Naive thymus-derived CD4-positive, alpha-beta T cell (primary cell): ENCODE results near the gene NME3. TPM values are rescaled to one million over a fixed set of nuclear protein-coding genes. Genes with fewer than 3 reads are reported as not detected.

Experiments used
- ATAC-seq: fragments of 150-1000 bp; cut with Tn5 transposase; 2 replicates; pipeline ENCODE4 v1.10.0; 2021; ENCODE audit warnings: mild to moderate bottlenecking, moderate library complexity
- CTCF ChIA-PET: fragments of 350-600 bp; sonication (Branson Sonifier 250); formaldehyde crosslinking; loops from one replicate; lab custom pipeline; 2021; ENCODE audit warnings: antibody characterized with exemption; lab: Charles Lee
- POLR2A ChIA-PET: fragments of 350-600 bp; sonication (Branson Sonifier 250); formaldehyde crosslinking; loops from one replicate; lab custom pipeline; 2021; ENCODE audit warnings: antibody characterized with exemption, inconsistent platforms; lab: Charles Lee
- DNase-seq, 9 donors: peaks; one replicate each; pipeline versions ENCODE4 v3.0.0 to v3.0.0-alpha.2; 2020 to 2022; ENCODE audit warnings: mixed read lengths in 1 of 9
- H3K27ac ChIP-seq: one replicate; pipeline ENCODE4 v1.7.0; 2013; ENCODE audit warnings: mild to moderate bottlenecking, low read depth, low read length, moderate library complexity
- H3K27me3 ChIP-seq, 2 donors: one replicate each; pipeline ENCODE4 v1.7.0; 2013; ENCODE audit warnings: low read length in 2 of 2, mild to moderate bottlenecking in 2 of 2, moderate library complexity in 2 of 2; ENCODE audit not compliant: control insufficient read depth in 2 of 2, insufficient read depth in 2 of 2
- H3K36me3 ChIP-seq, 3 experiments: 1 replicate in 2 of 3; 2 replicates in 1 of 3; pipeline ENCODE4 v1.7.0; 2013; ENCODE audit warnings: low read length in 3 of 3, mild to moderate bottlenecking in 3 of 3, moderate library complexity in 1 of 3; ENCODE audit not compliant: insufficient read depth in 3 of 3, control insufficient read depth in 2 of 3
- H3K4me1 ChIP-seq, 2 donors: one replicate each; pipeline ENCODE4 v1.7.0; 2013; ENCODE audit warnings: low read length in 2 of 2, mild to moderate bottlenecking in 2 of 2, moderate library complexity in 1 of 2; ENCODE audit not compliant: control insufficient read depth in 2 of 2, insufficient read depth in 2 of 2
- H3K4me3 ChIP-seq: 2 replicates; pipeline ENCODE4 v1.7.0; 2013; ENCODE audit warnings: mild to moderate bottlenecking, low read length
- H3K9me3 ChIP-seq, 3 experiments: 1 replicate in 2 of 3; 2 replicates in 1 of 3; pipeline ENCODE4 v1.7.0; 2013; ENCODE audit warnings: low read length in 3 of 3; ENCODE audit not compliant: control insufficient read depth in 2 of 3
- H3K27ac Mint-ChIP-seq, 9 donors: one replicate each; pipeline ENCODE4 v1.8.0; 2020 to 2022; ENCODE audit warnings: mixed read lengths in 9 of 9, mild to moderate bottlenecking in 8 of 9, moderate library complexity in 5 of 9, inconsistent platforms in 2 of 9
- H3K27me3 Mint-ChIP-seq, 5 donors: one replicate each; pipeline ENCODE4 v1.8.0; 2021 to 2022; ENCODE audit warnings: mixed read lengths in 5 of 5, mild to moderate bottlenecking in 1 of 5
- H3K36me3 Mint-ChIP-seq, 5 donors: one replicate each; pipeline ENCODE4 v1.8.0; 2020 to 2022; ENCODE audit warnings: mixed read lengths in 5 of 5, mild to moderate bottlenecking in 3 of 5, inconsistent platforms in 1 of 5
- H3K4me1 Mint-ChIP-seq, 7 donors: one replicate each; pipeline ENCODE4 v1.8.0; 2020 to 2022; ENCODE audit warnings: mixed read lengths in 7 of 7, mild to moderate bottlenecking in 3 of 7, inconsistent platforms in 1 of 7
- H3K4me3 Mint-ChIP-seq, 10 donors: one replicate each; pipeline ENCODE4 v1.8.0; 2020 to 2022; ENCODE audit warnings: mild to moderate bottlenecking in 10 of 10, mixed read lengths in 10 of 10, moderate library complexity in 6 of 10, inconsistent platforms in 2 of 10
- H3K9me3 Mint-ChIP-seq, 11 donors: one replicate each; pipeline ENCODE4 v1.8.0; 2020 to 2022; ENCODE audit warnings: mixed read lengths in 11 of 11, mild to moderate bottlenecking in 4 of 11, inconsistent platforms in 1 of 11, moderate library complexity in 1 of 11
- intact Hi-C, 2 donors: fragments of 100-400 bp; cut with micrococcal nuclease; formaldehyde crosslinking; loops; one replicate each; pipeline ENCODE4 v1.15.1; 2023
- polyA plus RNA-seq, 2 donors: library from polyadenylated mRNA; unstranded; fragments of 300-500 nt; fragmentation: Illumina TruSeq; gene quantifications; one replicate each; pipeline ENCODE4 v1.2.3, GENCODE V29; 2021
- total RNA-seq, 6 experiments: library from RNA in 5 of 6; stranded (reverse) in 5 of 6; gene quantifications; 1 replicate in 5 of 6; 2 replicates in 1 of 6; pipeline ENCODE4 v1.2.3 and lab custom pipeline; 2021 to 2026

The NME3 gene
- total and polyA plus RNA-seq, 7 experiments from 2014 or later, result 49.4 to 81.5 (median 70.6) TPM

DNA sequence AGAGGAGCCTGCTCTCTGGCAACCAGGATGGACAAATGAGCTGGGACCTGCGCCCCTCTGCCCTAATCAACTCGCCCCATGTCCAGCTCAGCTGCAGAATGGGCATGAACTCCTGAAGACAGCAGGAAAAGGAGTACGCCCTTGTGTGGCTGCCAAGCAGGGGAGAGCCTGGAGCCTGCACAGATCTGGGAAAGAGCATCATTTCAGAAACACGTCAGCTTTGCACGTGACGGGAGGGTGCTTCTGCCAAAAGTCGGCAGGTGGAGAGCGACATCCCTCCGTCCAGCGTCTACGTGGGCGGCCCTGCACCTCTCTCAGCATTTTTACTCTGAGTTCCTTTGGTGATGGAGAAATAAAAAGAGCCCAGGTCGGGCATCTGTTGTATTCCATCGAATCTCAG, 18.5 kb downstream of the NME3 start:
- Mint-ChIP-seq H3K36me3 (peaks cover 0 to 22% (median 0%) of the 10 kb centered on the region in 5 donors), H3K4me3 (no peak overlapping the region), H3K4me1 (peaks cover 0 to 19% (median 14%) of the 10 kb centered on the region in 7 donors), H3K27me3 (no peaks in the 10 kb centered on the region), H3K9me3 (no peaks in the 10 kb centered on the region), H3K27ac (no peak overlapping the region)
- H3K4me3 ChIP-seq, result no peak overlapping the region
- no peaks in the 10 kb centered on the region for H3K4me1 ChIP-seq
- no peaks in the 10 kb centered on the region for H3K27me3 ChIP-seq
- DNase-seq (no peak), ATAC-seq (no peak)
- ChIA-PET POLR2A (no interaction called here), CTCF (no interaction called here)
- H3K36me3 ChIP-seq, result peaks cover 0 to 66% (median 4%) of the 10 kb centered on the region in 3 experiments
- H3K27ac ChIP-seq, result no peak overlapping the region
- intact Hi-C loops, result no loop called here
- H3K9me3 ChIP-seq, result no peaks in the 10 kb centered on the region

DNA sequence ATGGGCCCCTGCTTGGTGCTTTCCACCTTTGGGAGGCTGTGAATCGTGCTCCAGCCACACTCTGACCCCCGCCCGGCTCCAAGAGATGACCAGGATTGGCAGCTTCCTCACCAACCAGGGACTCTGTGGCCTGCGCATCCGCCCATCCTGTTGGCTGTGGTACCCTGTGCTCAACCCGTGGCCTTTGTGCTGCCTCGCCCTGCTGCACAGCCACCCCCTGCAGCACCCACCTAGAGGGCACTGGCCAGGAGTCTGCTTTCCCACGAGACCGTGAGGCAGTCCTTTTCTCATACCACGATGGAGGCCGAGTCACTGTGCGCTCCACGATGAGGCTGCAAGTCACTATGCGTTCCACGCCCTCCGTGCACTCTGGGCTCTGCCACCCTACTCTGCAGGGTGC, 19.4 kb downstream of the NME3 start:
- ChIA-PET CTCF (no interaction called here), POLR2A (no interaction called here)
- no peak overlapping the region for H3K4me3 ChIP-seq
- no peak overlapping the region for H3K27ac ChIP-seq
- no peak for DNase-seq
- H3K27me3 ChIP-seq, result no peaks in the 10 kb centered on the region
- intact Hi-C loops, result no loop called here
- no peak for ATAC-seq
- H3K36me3 ChIP-seq, result peaks cover 0 to 69% (median 5%) of the 10 kb centered on the region in 3 experiments
- Mint-ChIP-seq H3K4me1 (peaks cover 0 to 12% (median 7%) of the 10 kb centered on the region in 7 donors), H3K27me3 (no peaks in the 10 kb centered on the region), H3K27ac (no peak overlapping the region), H3K9me3 (no peaks in the 10 kb centered on the region), H3K36me3 (peaks cover 0 to 22% (median 0%) of the 10 kb centered on the region in 5 donors), H3K4me3 (no peak overlapping the region)
- no peaks in the 10 kb centered on the region for H3K4me1 ChIP-seq
- no peaks in the 10 kb centered on the region for H3K9me3 ChIP-seq

DNA sequence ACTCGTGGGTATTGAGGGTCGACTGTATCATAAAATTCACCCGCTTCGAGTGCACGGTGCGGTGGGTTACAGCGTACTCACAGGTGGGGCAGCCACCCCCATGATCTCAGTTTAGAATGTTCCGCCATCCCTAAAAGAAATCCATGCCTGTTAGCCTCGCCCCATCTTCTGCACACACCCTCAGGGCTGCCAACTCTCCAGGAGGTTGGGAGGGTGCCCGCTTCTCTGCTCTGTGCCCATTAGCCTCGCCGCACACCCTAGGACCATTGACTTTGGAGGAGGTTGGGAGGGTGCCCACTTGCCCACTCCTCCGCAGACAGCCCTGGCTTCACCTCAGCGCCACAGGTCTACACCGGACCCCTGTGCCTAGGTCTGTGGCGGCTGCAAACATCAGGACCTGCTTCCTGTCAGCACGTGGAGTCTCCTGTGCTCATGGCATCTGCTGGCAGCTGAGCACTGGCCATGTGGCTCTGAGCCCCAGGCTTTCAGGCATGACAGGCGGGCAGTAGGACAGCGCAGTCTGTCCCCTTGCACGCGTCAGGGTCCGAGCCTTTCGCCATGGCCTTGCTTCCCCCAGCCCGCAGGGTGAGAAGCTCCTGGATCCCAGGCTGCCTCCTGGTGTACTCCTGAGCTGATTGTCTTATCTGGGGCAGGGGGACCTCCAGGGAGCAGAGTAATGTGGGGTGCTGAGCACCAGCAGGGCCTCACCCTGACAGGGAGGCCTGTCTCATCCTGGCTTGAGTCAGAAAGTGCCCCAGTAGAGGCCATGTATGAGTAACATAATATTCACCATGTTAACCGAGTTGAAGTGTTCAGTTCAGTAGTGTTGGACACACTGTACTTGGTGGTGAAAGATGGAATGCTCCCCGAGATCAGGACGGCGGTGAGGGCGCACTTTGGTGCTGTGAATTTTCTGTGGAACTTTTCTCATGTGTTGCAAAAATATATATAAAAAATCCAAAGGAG, 21.9 kb downstream of the NME3 start:
- H3K27me3 Mint-ChIP-seq, result no peaks in the 10 kb centered on the region
- H3K4me1 Mint-ChIP-seq, result peaks cover 0 to 3% (median 0%) of the 10 kb centered on the region in 7 donors
- no peak overlapping the region for H3K27ac ChIP-seq
- ChIA-PET CTCF (interaction anchor here (0.7 kb wide), 1 partner anchor 51 kb away, joined by 3 read pairs; no protein-coding TSS in a partner anchor), POLR2A (no interaction called here)
- no peak overlapping the region for H3K4me3 Mint-ChIP-seq
- no peaks in the 10 kb centered on the region for H3K4me1 ChIP-seq
- peaks cover 0 to 25% (median 3%) of the 10 kb centered on the region in 5 donors for H3K36me3 Mint-ChIP-seq
- H3K36me3 ChIP-seq, result peaks cover 5 to 84% (median 5%) of the 10 kb centered on the region in 3 experiments
- DNase-seq, result no peak
- no peak overlapping the region for H3K4me3 ChIP-seq
- H3K27ac Mint-ChIP-seq, result peak overlapping the region in 1 of 9 donors; percentile 56
- no peaks in the 10 kb centered on the region for H3K9me3 ChIP-seq
- intact Hi-C loops, result no loop called here
- no peaks in the 10 kb centered on the region for H3K27me3 ChIP-seq
- ATAC-seq, result no peak
- H3K9me3 Mint-ChIP-seq, result no peaks in the 10 kb centered on the region

DNA sequence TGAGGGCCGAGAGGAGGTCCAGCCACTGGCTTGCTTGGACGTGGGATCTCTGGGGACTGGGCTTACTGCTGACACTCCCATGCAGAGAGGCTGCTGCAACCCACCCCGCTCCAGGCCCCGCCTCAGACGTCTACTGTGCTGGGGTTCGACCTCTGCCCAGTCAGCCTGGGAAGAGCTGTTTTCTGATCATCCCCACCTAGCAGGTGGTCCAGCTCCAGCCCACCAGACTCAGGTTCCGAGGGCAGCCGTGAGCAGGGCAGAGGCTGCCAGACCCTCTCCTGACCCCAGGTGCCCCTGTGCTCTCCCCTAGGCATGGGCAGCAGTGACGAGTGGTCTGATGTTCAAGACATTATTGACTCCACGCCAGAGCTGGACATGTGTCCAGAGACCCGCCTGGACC, 23.4 kb downstream of the NME3 start:
- Mint-ChIP-seq H3K9me3 (no peaks in the 10 kb centered on the region), H3K4me1 (peaks cover 0 to 3% (median 0%) of the 10 kb centered on the region in 7 donors), H3K4me3 (no peak overlapping the region), H3K27me3 (no peaks in the 10 kb centered on the region), H3K27ac (no peak overlapping the region), H3K36me3 (peaks cover 0 to 25% (median 3%) of the 10 kb centered on the region in 5 donors)
- Histone ChIP-seq H3K4me3 (no peak overlapping the region), H3K36me3 (peaks cover 5 to 91% (median 5%) of the 10 kb centered on the region in 3 experiments), H3K27me3 (no peaks in the 10 kb centered on the region), H3K4me1 (no peaks in the 10 kb centered on the region), H3K9me3 (no peaks in the 10 kb centered on the region), H3K27ac (no peak overlapping the region)
- no peak for ATAC-seq
- intact Hi-C loops, result no loop called here
- ChIA-PET CTCF (no interaction called here), POLR2A (no interaction called here)
- no peak for DNase-seq

DNA sequence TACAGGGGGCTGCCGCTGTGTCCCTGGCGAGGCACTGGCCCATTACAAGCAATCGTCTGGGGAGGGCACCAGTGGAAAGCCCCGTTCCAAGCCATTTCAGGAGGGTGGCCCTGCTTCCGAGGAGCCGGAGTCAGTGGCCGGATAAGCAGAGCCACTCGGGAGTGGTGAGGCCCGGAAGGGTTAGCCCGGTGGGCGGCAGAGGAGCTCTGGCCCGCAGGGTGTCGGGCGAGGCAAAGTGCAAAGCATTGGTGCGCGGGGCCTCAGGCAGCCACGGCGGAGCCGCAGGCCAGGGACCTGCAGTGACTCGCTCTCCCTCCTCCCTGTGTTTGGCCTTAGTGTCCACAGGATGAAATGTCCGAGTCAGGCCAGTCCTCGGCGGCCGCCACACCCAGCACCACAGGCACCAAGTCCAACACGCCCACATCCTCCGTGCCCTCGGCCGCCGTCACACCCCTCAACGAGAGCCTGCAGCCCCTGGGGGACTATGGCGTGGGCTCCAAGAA, 24.6 kb downstream of the NME3 start:
- H3K27ac ChIP-seq, result no peak overlapping the region
- no peak for ATAC-seq
- H3K36me3 ChIP-seq, result peaks cover 5 to 86% (median 5%) of the 10 kb centered on the region in 3 experiments
- Mint-ChIP-seq H3K27ac (no peak overlapping the region), H3K4me1 (peaks cover 0 to 3% (median 0%) of the 10 kb centered on the region in 7 donors), H3K36me3 (peaks cover 0 to 18% (median 3%) of the 10 kb centered on the region in 5 donors), H3K27me3 (no peaks in the 10 kb centered on the region), H3K9me3 (no peaks in the 10 kb centered on the region), H3K4me3 (no peak overlapping the region)
- no peaks in the 10 kb centered on the region for H3K27me3 ChIP-seq
- ChIA-PET POLR2A (no interaction called here), CTCF (no interaction called here)
- no peaks in the 10 kb centered on the region for H3K4me1 ChIP-seq
- intact Hi-C loops, result no loop called here
- no peak for DNase-seq
- H3K4me3 ChIP-seq, result no peak overlapping the region
- H3K9me3 ChIP-seq, result no peaks in the 10 kb centered on the region

DNA sequence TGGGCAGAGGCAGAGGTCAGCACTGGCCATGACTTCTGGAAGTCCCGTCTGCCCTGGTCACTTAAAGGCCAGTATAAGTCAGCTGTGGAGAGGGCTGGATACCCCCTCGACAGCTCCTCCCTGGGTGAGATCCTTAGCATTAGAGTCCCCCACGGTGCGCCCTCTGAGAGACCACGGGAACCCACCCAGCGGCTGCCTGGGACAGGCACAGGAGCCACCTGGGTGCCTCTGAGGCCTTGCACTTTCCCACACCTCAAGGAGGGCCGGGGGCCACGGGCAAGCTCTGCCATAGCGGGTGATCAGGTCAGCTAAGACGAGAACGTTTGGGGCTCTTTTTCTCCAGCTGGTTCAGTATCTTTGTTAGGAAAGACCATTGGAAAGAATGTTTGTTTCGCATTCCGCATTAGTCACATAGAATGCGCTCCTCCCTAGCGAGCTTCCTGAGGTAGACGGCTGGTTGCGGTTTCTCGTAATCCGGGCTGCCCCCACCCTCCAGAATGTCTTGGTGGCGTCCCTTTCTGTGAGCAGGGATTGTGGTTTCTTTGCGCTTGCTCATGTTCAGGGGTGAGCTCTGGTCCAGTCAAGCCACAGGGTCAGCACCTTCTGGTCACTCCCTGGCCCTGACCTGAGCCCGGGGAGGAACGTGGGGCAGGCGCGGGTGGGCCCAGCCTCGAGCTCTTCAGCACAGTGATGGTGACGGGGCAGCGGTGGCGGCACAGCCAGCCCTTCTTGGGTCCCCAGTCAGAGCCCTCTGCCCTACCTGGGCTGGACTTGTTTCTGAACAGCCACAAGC, 25.2 kb downstream of the NME3 start:
- H3K36me3 ChIP-seq, result peaks cover 5 to 87% (median 5%) of the 10 kb centered on the region in 3 experiments
- ChIA-PET CTCF (no interaction called here), POLR2A (interaction anchor here (1.5 kb wide), 1 partner anchor 10 kb away, joined by 3 read pairs; no protein-coding TSS in a partner anchor)
- DNase-seq (no peak), ATAC-seq (no peak)
- H3K27me3 ChIP-seq, result no peaks in the 10 kb centered on the region
- Mint-ChIP-seq H3K4me3 (no peak overlapping the region), H3K9me3 (no peaks in the 10 kb centered on the region), H3K4me1 (peaks cover 0 to 3% (median 0%) of the 10 kb centered on the region in 7 donors), H3K36me3 (peaks cover 0 to 13% (median 3%) of the 10 kb centered on the region in 5 donors), H3K27me3 (no peaks in the 10 kb centered on the region), H3K27ac (no peak overlapping the region)
- H3K9me3 ChIP-seq, result no peaks in the 10 kb centered on the region
- H3K27ac ChIP-seq, result no peak overlapping the region
- intact Hi-C loops, result no loop called here
- H3K4me1 ChIP-seq, result no peaks in the 10 kb centered on the region
- no peak overlapping the region for H3K4me3 ChIP-seq
